B cell (primary cell): ENCODE measurements around the gene CHFR.

Experiments
- EZH2 ChIP-seq: IDR thresholded peaks from 2 replicates; pipeline ENCODE4 v1.6.1; 2012; ENCODE audit warnings: borderline replicate concordance, low read depth, mild to moderate bottlenecking, moderate library complexity, low read length; ENCODE audit not compliant: insufficient read depth, poor library complexity, severe bottlenecking
- TF ChIP-seq, protein P1 (sequence below): fragments of 200-600 bp; IDR thresholded peaks from one replicate; pipeline ENCODE4 v1.8.0; 2022; ENCODE audit warnings: antibody characterized with exemption, mild to moderate bottlenecking

DNA sequence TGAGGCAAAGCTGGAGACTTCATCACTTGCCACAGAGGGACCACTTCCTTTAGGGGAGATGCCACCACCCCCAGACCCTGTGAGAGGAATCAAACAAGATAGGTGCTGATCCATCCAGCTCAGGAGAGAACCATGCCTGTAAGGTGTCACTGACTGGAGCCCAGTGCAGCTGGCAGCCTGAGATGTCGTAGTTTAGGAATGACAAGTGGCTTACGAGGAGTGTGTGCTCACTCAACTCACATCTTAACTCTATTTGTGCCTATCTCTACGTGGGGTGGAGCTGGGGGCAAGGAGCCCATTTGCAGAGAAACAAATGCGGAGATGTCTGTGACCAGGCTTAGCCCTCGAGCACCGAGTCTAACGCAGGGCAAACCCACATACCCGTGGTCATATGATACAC is 25.8 kb downstream of the CHFR start:
- TF ChIP-seq, protein P1, sequence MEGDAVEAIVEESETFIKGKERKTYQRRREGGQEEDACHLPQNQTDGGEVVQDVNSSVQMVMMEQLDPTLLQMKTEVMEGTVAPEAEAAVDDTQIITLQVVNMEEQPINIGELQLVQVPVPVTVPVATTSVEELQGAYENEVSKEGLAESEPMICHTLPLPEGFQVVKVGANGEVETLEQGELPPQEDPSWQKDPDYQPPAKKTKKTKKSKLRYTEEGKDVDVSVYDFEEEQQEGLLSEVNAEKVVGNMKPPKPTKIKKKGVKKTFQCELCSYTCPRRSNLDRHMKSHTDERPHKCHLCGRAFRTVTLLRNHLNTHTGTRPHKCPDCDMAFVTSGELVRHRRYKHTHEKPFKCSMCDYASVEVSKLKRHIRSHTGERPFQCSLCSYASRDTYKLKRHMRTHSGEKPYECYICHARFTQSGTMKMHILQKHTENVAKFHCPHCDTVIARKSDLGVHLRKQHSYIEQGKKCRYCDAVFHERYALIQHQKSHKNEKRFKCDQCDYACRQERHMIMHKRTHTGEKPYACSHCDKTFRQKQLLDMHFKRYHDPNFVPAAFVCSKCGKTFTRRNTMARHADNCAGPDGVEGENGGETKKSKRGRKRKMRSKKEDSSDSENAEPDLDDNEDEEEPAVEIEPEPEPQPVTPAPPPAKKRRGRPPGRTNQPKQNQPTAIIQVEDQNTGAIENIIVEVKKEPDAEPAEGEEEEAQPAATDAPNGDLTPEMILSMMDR, result no peak
- TF ChIP-seq EZH2, result no peak
